Thyroid gland (tissue), 4 donors: ENCODE measurements around the gene KAT7. TPM values are rescaled to one million over a fixed set of nuclear protein-coding genes. Genes with fewer than 3 reads are reported as not detected.

Source experiments
- DNase-seq, 2 donors: peaks; one replicate each; pipeline ENCODE4 v3.0.0-alpha.2; 2019
- H3K27ac ChIP-seq, 3 donors: fragments of 200-600 bp; sonication (generic); 1 replicate in 2 of 3; 2 replicates in 1 of 3; pipeline ENCODE4 v1.5.1; 2016 to 2019; ENCODE audit warnings: mild to moderate bottlenecking in 1 of 3, moderate library complexity in 1 of 3
- H3K27me3 ChIP-seq: fragments of 200-600 bp; sonication (generic); one replicate; pipeline ENCODE4 v1.5.1; 2019
- H3K36me3 ChIP-seq, 2 donors: fragments of 200-600 bp; sonication (generic); one replicate each; pipeline ENCODE4 v1.5.1; 2016 to 2019
- H3K4me1 ChIP-seq, 2 donors: fragments of 200-600 bp; sonication (generic); one replicate each; pipeline ENCODE4 v1.5.1; 2017 to 2019
- H3K4me3 ChIP-seq, 3 donors: fragments of 200-600 bp; sonication (generic); replicated peaks in 1 of 3; 1 replicate in 2 of 3; 2 replicates in 1 of 3; pipeline ENCODE4 v1.5.1; 2016; ENCODE audit warnings: mild to moderate bottlenecking in 1 of 3
- H3K9me3 ChIP-seq: fragments of 200-600 bp; sonication (generic); one replicate; pipeline ENCODE4 v1.5.1; 2017
- POLR2A ChIP-seq, 2 donors: fragments of 450-650 bp; IDR thresholded peaks; one replicate each; pipeline ENCODE4 v1.6.1; 2017; ENCODE audit warnings: antibody characterized with exemption in 2 of 2, mild to moderate bottlenecking in 2 of 2, moderate library complexity in 1 of 2
- WGBS, 2 donors: methylation state at CpG; one replicate each; pipeline ENCODE4 v1.1.5; 2017; 5-methylcytosine and 5-hydroxymethylcytosine counted together
- intact Hi-C: fragments of 100-400 bp; cut with DNase I; formaldehyde crosslinking; loops from one replicate; pipeline ENCODE4 v1.15.1; 2023
- total RNA-seq, 4 donors: library from RNA; depleted of rRNA; stranded (reverse); fragments of >200 nt; gene quantifications; one replicate each; pipeline ENCODE4 v1.2.3, GENCODE V29; 2016
- TF ChIP-seq, protein P1 (sequence below), 6 experiments: fragments of 200-600 bp in 3 of 6; fragments of 450-650 bp in 3 of 6; sonication (generic) in 3 of 6; IDR thresholded peaks; one replicate each; pipeline ENCODE4 v1.5.1; 2016 to 2019; ENCODE audit warnings: antibody characterized with exemption in 6 of 6, mild to moderate bottlenecking in 2 of 6, inconsistent platforms in 1 of 6, moderate library complexity in 1 of 6

Gene KAT7
- total RNA-seq, 4 donors from 2014 or later, result 57.5 to 127 (median 76.1) TPM

DNA sequence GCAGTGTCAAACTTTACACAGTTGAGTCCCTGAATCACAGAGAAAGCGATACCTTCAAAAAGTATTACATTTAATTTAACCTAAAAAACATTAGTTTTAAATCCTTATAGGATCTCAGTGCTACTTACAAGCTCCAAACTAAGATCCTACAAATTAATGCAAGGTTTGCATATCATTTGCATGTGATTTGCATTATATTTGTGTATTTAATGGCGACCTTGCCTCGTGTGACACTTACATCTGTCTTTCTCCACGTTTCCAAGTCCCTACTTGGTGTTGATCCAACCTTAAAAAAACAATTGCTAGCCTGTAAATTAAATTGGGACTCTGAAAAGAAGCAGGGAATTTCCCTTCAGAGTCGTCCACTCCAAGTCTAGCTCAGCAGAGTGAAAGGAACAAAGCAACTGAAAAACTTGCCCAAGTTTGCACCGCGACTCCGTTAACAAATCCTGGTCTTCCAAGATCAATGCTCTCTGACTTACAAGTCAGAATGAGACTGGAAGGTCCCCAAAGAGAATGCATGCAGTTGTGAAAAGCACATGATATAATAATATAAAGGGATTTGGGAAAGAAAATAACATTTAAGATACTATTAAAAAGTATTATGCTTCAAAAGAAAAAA is 23.8 kb upstream of the KAT7 start:
- DNase-seq, result peak; percentile 37 to 38
- 17 to 22% methylated on average over 8 of the region's 8 CpGs for WGBS, 2 donors
- Histone ChIP-seq H3K36me3 (no peaks in the 10 kb centered on the region), H3K27ac (peak overlapping the region; percentile 7 to 61 (median 17)), H3K27me3 (no peaks in the 10 kb centered on the region), H3K4me3 (peak overlapping the region in 1 of 3 donors; percentile 87), H3K9me3 (no peaks in the 10 kb centered on the region), H3K4me1 (peaks cover 8 to 14% of the 10 kb centered on the region in 2 donors)
- no peak for TF ChIP-seq POLR2A (IDR thresholded peaks at IDR 0.05)
- TF ChIP-seq, protein P1, sequence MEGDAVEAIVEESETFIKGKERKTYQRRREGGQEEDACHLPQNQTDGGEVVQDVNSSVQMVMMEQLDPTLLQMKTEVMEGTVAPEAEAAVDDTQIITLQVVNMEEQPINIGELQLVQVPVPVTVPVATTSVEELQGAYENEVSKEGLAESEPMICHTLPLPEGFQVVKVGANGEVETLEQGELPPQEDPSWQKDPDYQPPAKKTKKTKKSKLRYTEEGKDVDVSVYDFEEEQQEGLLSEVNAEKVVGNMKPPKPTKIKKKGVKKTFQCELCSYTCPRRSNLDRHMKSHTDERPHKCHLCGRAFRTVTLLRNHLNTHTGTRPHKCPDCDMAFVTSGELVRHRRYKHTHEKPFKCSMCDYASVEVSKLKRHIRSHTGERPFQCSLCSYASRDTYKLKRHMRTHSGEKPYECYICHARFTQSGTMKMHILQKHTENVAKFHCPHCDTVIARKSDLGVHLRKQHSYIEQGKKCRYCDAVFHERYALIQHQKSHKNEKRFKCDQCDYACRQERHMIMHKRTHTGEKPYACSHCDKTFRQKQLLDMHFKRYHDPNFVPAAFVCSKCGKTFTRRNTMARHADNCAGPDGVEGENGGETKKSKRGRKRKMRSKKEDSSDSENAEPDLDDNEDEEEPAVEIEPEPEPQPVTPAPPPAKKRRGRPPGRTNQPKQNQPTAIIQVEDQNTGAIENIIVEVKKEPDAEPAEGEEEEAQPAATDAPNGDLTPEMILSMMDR (IDR thresholded peaks at IDR 0.05), result no peak
- intact Hi-C loops, result no loop called here

DNA sequence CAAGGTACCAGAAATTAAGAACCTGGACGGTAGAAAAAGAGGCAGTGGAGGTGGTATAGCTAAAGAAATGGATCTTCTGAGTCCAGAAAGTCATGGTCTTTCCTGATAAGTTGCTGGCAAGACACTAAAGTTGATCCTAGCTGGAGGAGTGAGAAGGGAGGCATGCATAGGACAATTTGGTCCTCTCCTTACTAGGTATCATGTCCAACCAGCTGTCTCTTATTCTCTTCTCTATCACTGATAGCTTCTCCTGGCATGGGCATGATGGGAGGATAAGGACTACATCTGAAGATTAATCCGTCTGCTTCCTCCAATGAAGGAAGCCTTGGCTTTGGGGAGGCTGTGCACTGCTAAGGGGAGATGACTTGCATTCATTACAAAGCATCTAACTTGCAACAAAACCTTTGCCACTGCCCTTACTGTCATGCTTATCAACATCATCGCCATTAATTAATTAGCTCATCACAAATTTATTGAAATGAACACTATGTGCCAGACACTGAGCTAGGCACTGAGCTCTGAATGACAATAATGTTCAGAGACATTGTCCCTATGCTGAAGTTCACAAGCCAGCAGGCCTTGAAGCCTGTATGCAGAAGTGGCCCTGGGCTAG is 21.5 kb upstream of the KAT7 start:
- H3K27me3 ChIP-seq, result no peaks in the 10 kb centered on the region
- DNase-seq, result no peak
- H3K4me3 ChIP-seq, result no peak overlapping the region
- H3K27ac ChIP-seq, result no peak overlapping the region
- H3K9me3 ChIP-seq, result no peaks in the 10 kb centered on the region
- TF ChIP-seq, protein P1 (IDR thresholded peaks at IDR 0.05), result no peak
- no peak for TF ChIP-seq POLR2A (IDR thresholded peaks at IDR 0.05)
- H3K36me3 ChIP-seq, result no peaks in the 10 kb centered on the region
- WGBS, 2 donors, result 74 to 81% methylated on average over 3 of the region's 3 CpGs
- intact Hi-C loops, result no loop called here
- H3K4me1 ChIP-seq, result peaks cover 8 to 14% of the 10 kb centered on the region in 2 donors

DNA sequence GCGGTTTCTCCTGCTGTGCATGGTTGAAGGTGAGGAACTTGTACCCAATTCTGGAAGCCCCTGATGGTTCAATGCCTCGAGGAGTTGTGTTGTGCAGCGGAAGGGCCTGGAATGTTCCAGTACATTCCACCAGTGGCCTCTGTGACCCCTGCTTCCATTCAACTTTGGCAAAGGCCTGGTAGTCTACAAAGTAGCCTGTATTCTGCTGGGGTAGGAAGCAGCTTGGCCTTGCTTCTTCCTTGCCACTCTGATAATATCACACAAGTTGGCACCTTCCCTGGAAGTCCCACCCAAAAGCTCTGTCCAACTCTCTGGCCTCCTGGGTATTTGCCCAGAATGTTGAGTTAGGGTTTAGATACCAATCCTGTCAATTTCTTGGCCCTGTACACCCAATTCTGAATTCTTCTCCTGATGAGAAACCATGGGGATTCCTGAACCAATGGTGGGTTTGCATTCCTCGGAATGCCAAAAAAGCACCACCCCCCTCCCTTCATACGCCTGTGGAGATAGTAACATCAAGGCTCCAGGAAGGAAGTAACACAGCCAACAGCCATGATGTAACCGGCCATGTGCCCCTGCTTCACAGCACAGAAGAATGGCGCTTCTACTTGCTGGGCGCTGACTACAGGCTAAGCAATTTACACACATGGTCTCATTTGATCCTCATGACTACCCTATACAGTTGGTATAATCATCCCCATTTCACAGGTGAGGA is 12.8 kb upstream of the KAT7 start:
- TF ChIP-seq, protein P1 (IDR thresholded peaks at IDR 0.05), result no peak
- no peak for TF ChIP-seq POLR2A (IDR thresholded peaks at IDR 0.05)
- 79 to 90% methylated on average over 6 to 8 of the region's 8 CpGs for WGBS, 2 donors
- H3K9me3 ChIP-seq, result no peaks in the 10 kb centered on the region
- H3K36me3 ChIP-seq, result no peaks in the 10 kb centered on the region
- no peak overlapping the region for H3K4me3 ChIP-seq
- peak overlapping the region in 2 of 3 donors; percentile 42 to 82 for H3K27ac ChIP-seq
- no peaks in the 10 kb centered on the region for H3K27me3 ChIP-seq
- peaks cover 22 to 37% of the 10 kb centered on the region in 2 donors for H3K4me1 ChIP-seq
- intact Hi-C loops, result no loop called here
- DNase-seq, result peak; percentile 24 to 56

DNA sequence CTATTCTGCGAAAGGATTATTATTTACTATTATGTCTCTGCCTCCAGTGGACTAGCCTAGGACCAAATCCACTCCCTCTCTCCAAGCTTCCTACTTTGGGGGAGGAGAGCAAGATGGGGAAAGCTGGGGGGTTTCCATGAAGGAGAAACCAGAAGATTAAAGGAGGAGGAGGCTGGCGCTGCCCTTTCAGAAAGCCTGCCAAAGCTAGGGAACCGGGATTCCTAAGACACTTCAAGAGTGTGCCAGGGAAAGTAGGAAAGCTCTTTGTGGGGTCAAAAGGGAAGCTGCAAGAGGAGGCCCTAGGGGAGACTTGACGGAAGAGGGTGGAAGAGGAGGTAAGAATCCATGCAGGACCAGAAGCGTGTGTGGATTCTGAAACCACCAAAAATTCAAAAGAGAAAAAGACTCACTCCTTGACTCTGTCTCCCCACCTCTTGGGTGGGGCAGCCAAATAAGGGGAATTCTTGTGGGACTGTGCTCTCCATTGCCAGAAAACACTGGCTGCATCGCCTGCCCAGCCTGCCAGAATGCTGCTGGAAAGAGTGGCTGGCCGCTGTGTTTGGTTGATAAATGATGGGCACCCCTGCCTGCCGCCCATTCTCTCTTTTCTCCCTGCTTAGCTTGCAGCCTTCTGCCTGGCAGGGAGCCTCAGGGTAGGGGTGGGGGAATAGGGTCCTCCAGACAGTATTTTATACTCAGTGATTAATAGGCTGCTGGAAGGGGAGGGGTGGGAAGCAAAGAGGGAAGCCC is 11.8 kb upstream of the KAT7 start:
- Histone ChIP-seq H3K9me3 (no peaks in the 10 kb centered on the region), H3K27ac (peak overlapping the region in 2 of 3 donors; percentile 42 to 82), H3K4me1 (peaks cover 22 to 37% of the 10 kb centered on the region in 2 donors), H3K27me3 (no peaks in the 10 kb centered on the region), H3K36me3 (no peaks in the 10 kb centered on the region), H3K4me3 (no peak overlapping the region)
- DNase-seq, result no peak
- intact Hi-C loops, result no loop called here
- TF ChIP-seq, protein P1 (IDR thresholded peaks at IDR 0.05), result no peak
- TF ChIP-seq POLR2A (IDR thresholded peaks at IDR 0.05), result no peak
- 63 to 75% methylated on average over 8 of the region's 8 CpGs for WGBS, 2 donors
